DMS 273 treated with DMSO at 0.1 percent for 48 hours (cell line): ENCODE data around the gene MRC2.
A peak's percentile ranks its signal among the peaks of the same experiment; 100 is the strongest.

Source experiments
- DNase-seq: peaks from one replicate; lab custom pipeline; 2025; lab: John Stamatoyannopoulos, UW

The MRC2 gene

DNA sequence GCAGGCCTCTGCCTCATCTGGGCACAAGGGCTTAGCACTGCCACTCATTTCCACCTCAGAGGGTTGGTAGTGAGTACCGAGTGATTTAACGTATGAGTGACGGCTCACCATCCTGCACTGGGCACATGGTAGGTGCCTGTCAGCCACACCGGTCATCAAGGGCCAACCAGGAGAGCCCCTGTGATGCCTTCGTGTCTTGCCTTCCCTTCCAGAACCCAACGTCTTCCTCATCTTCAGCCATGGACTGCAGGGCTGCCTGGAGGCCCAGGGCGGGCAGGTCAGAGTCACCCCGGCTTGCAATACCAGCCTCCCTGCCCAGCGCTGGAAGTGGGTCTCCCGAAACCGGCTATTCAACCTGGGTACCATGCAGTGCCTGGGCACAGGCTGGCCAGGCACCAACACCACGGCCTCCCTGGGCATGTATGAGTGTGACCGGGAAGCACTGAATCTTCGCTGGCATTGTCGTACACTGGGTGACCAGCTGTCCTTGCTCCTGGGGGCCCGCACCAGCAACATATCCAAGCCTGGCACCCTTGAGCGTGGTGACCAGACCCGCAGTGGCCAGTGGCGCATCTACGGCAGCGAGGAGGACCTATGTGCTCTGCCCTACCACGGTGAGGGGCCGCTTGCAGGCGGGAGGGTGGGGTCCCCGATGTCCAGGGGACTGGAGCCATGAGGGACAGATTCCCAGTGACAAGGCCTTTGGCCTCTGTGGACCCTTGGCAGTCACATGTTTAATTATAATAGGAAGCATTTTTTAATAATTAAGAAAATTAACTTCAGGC, 37.1 kb downstream of the MRC2 start:
- no peak for DNase-seq

DNA sequence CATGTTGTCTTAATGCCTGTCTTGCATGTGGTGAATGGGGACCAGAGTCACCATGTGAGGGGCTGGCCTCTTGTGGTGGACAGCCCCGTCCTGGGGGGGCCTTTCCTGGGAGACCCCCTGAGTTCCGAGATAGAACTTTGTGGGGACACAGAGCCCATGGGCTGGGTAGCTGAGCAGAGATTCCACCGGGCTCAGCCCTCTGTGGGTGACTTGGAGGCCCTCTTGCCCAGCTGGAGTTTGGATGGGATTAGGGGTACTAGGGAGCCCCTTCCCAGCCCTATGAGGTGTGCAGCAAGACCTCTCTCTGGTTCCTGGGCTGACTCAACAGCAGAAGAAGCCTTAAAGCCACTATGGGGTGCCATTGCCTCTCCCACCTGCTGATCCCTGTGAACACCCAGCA, 38.1 kb downstream of the MRC2 start:
- no peak for DNase-seq

DNA sequence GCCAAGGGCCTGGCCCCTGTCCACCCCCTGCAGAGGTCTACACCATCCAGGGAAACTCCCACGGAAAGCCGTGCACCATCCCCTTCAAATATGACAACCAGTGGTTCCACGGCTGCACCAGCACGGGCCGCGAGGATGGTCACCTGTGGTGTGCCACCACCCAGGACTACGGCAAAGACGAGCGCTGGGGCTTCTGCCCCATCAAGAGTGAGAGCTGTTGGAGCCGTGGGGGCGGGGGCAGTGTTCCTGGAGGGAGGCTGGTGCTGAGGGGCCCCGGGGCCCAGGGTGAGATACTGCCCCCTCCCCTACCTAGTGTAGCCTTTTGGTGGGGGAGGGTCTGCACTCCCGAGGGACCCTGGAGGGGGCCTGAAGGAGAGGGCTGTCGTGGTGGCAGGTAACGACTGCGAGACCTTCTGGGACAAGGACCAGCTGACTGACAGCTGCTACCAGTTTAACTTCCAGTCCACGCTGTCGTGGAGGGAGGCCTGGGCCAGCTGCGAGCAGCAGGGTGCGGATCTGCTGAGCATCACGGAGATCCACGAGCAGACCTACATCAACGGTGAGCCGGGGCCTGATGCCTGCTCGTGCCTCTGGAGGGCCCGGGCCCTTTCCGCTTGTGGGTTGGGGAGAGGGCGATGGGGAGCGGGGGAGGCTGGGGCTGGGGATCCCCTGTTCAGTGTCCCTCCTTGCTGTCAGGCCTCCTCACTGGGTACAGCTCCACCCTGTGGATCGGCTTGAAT, 38.8 kb downstream of the MRC2 start:
- DNase-seq: no peak

DNA sequence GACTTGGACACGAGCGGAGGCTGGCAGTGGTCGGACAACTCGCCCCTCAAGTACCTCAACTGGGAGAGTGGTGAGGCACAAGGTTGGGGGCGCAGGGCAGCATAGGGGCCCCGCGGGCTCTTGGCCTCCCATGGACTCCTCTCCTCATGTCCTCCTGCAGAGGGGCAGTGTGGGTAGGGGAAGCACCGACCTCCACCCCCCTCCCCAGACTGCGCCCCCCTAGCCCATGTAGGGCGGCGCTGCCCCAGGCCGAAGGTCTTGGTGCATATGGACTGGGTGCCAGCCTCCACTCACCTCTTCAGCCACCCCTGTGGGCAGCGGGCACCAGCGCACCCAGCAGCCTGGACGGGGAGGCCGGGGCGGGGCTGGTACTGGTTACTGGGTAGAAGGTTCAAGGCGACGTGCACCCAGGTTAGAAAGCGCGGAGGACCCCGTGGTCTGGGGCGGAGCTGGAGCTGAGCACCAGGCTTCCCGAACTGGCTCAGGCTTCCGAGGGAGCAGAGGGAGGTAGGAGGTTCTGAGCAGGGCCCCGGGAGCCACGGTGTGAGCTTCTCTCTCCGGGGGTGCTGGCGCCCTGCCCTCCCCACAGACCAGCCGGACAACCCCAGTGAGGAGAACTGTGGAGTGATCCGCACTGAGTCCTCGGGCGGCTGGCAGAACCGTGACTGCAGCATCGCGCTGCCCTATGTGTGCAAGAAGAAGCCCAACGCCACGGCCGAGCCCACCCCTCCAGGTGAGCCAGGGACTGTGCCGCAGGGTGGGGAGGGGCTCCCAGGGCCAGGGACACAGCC, 39.5 kb downstream of the MRC2 start:
- DNase-seq: no peak

DNA sequence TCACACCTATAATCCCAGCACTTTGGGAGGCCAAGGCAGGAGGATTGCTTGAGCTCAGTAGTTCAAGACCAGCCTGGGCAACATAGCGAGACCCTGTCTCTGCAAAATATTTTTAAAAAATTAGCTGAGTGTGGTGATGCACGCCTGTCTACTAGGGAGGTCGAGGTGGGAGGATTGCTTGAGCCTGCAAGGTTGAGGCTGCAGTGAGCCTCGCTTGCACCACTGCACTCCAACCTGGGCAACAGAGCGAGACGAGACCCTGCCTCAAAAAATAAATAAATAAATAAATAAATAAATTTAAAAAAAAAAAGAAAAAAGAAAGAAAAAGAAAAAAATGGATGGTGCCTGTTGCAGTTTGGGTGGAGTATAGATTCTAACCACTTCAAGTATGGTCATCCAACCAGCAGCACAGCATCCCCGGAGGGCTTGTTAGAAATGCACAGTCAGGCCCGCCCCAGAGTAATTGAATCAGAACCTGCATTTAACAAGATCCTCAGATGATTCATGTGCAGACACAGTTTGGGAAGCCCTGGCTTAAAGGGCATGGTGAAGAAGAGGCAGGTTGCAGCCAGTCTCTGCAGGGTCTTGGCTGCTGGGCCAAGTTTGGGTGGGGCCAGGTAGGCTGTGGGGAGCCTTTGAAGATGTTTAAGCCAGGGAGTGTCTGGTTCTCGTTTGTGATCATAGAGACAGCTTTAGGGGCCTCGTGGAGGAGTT, 40.8 kb downstream of the MRC2 start:
- DNase-seq: no peak

DNA sequence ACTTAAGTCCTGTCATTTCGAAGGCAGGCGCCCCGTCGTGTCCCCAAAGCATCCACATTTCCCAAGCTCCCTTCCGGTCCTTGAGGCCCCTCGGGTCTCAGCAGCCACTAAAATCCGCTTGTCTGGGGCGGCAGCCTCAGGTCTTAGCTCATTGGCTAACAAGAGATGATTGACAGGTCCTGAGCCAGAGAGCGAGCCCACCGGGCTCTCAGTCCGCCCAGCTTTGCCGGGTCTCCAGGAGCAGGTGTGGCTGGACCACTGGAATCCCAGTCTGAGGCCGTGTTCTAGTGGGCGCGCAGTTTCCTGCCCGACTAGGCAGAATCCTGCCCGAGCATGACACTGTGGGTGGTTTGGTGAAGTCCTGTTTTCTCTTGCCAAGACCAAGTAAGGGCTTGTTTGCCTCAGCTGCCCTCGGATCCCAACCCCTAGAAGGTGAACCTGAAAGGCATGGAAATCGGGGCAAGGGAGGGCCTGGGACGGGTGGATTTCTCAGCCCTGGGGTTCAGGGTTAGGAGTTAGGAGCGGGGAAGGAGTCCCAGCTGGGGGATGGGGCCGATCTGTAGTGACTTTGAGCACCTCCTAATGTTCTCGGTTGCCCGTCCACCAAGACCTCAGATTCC, 42.8 kb downstream of the MRC2 start:
- DNase-seq: no peak

DNA sequence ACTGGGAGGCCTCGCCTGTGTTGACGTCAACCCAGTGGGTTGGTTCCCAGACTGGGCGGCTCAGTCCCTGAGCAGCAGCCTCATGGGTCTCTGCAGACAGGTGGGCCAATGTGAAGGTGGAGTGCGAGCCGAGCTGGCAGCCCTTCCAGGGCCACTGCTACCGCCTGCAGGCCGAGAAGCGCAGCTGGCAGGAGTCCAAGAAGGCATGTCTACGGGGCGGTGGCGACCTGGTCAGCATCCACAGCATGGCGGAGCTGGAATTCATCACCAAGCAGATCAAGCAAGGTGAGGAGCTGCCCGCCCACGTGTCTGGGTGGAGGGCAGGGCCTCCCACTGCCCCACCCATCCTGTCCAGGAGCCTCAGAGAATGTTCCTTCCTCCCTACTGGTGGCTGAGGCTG, 44.1 kb downstream of the MRC2 start:
- DNase-seq: no peak

DNA sequence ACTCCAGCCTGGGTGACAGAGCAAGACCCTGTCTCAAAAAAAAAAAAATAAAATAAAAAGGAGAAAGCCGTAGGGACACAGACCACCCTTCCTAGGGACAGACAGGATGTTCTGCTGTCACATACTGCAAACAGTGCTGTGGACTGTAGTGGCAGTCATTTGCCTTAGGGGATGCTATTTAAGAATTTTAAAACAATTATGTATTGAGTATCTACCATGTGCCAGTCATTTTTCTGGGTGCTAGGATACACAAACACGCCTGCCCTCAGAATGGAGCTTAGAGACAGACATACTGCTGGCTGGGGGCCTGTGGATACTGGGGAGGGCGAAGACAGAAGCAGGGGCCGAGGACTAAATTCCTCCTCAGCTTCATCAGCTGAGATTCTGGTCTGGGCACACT, 45.5 kb downstream of the MRC2 start:
- no peak for DNase-seq

DNA sequence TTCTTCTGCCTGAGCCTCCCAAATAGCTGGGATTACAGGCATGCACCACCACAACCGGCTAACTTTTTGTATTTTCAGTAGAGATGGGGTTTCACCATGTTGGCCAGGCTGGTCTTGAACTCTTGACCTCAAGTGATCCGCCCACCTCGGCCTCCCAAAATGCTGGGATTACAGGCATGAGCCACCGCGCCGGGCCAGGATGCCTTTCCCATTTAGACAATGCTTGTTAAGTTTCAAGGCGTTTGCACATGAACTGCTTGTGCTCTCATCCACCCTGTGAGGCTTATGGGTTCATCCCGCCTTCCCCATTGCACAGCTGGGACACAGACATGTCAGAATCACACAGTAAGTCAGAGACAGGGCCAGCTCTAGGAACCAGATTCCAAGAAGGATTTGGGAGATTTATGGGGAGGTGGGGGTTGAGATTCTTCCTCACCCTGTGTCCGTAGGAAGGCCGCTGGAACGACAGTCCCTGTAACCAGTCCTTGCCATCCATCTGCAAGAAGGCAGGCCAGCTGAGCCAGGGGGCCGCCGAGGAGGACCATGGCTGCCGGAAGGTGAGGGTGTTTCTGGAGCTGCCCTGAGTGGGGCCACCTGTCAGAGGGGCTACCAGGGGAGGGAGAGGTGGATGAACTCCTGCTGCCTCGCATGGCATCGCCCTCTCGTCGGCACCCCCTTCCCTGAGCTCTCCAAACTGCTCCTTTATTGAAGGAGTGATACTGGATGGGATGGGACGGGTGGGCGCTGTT, 46.3 kb downstream of the MRC2 start:
- no peak for DNase-seq

DNA sequence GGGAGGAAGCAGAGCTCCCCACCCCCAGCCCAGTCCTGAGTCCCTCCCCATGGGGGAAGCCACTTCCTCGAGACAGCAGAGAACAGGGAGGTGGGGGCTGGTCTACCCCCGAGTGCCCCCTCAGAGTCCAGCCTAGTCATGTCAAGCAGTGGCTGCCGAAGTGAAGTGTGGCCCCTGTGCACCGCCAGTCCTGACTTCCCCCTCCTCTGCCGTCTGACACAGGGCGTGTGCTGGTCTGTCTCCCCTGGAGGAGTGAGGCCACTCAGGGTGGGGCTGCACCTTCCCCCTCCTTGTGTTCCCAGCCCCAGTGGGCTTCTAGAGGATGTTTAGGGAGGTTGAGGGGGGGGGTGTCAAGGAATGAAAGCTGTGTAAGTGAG, 46.9 kb downstream of the MRC2 start:
- no peak for DNase-seq

DNA sequence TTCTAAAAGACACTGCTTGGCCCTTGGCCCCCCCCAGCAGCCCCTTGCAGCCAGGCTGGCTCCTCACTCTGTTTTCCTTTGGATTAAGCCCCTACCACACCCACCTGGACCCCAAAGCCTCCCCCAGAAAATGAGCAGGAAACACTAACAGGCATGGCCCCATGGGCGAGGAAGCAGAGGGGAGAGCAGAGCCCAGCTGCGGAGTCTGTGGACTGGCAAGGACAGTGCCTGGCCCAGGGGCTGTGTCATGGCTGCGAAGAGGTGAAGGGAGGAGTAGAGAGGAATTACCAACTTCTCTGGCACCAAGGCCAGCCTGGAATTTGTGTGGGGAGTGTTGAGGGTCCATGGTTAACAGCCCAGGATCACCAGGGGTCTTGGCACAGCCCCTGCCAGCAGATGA, 47.4 kb downstream of the MRC2 start:
- DNase-seq: no peak

DNA sequence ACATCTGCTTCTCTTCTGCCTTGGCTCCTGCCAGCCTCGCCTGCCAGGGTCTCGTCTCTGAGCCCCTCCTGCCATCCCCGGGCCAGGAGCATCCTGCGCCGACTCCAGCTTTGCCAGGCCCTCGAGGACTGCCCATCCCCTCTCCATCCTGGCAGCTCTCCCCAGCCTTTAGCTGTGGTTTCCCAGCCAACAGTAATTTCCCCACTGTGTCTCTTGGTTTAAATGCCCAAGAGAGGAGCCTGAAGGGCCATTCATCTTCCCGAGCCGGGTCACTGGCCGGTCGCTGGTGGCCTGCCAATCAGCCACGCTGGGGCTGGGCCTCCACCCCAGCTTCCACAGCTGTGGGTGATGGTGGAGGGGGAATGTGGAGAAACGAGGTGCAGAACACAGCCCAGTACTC, 47.8 kb downstream of the MRC2 start:
- DNase-seq: no peak

DNA sequence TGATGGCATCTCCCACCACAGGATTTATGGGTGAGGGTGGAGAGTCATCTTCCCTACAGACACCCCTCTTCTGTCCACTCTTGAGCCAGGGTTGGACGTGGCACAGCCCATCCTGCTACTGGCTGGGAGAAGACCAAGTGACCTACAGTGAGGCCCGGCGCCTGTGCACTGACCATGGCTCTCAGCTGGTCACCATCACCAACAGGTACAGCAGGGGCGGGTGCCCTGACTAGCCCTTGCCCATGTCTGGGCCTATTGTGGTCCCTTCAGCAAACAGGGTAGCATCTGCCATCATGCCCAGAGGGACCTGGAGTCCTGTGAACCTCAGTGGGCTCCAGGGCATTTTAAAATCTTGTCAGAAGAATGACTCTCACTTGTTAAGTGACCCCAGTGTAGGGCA, 48.2 kb downstream of the MRC2 start:
- DNase-seq: no peak

DNA sequence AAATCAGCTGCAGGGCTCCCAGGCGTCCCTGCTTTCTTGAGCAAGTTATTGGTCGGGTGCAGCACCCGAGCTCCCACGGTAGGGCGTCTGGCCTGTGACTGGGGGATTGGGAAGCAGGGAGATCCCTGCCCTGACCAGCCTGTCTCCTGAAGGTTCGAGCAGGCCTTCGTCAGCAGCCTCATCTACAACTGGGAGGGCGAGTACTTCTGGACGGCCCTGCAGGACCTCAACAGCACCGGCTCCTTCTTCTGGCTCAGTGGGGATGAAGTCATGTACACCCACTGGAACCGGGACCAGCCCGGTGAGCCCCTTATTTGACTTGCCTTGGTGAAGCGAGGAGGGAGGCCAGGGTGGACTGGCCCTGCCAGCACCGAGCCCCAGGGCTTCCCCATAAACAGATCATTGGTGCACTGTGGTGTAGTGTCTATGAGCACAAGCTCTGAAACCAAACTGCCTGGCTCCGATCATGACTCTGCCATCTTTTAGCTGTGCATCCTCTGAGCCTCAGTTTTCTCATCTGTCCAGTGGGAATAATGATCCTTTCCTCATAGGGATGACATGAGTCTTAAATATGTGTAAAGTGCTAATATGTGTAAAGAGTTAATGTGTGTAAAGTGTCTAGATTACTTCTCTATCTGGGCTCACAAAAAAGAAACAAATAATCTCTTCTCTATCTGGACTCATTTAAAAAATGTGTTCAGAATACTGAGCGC, 48.9 kb downstream of the MRC2 start:
- no peak for DNase-seq

DNA sequence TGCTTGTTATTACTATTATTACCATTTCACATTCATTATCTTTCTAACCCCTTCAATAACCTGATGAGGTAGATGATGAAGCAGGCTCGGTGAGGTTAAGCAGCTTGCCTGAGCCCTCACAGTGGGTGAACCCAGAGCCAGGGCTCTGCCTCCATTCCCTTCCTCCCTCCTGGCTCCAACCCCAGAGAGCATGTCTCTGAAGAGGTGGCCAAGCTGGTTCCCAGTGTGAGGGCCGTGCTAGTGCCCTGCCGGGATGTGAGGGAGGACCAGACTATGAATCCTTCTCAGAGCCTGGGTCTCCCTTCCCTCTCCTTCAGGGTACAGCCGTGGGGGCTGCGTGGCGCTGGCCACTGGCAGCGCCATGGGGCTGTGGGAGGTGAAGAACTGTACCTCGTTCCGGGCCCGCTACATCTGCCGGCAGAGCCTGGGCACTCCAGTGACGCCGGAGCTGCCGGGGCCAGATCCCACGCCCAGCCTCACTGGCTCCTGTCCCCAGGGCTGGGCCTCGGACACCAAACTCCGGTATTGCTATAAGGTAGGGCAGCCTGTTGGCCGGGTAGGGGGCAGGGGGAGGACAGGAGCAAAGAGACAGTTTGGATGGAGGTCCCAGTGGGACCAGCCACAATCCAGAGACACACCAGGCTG, 49.6 kb downstream of the MRC2 start:
- no peak for DNase-seq

DNA sequence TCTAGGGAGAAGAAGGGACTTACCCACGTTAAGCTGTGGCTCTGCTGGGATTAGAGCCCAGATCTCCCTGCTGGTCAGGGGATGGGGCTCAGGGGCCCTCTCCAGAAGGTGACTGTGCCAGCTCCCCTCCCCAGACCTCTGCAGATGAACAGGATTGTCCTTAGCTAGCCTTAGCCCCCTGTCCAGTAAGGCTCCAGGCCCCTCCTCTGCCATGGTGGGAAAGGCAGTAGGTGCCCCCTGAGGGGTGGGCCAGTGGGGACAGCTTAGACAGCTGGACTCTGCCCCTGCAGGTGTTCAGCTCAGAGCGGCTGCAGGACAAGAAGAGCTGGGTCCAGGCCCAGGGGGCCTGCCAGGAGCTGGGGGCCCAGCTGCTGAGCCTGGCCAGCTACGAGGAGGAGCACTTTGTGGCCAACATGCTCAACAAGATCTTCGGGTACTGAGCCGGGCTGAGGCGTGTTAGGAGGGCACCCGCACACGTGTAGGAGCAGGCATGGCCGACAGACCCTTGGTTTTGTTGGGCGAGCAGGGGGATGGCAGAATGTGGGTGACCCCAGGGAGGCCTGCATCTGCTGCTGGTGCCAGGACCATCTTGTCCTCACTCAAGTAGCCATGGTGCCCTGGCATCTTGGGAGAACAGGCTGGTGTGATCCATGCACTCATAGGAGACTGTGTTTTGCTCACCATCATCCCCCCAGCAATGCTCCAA, 50.9 kb downstream of the MRC2 start:
- DNase-seq: no peak

DNA sequence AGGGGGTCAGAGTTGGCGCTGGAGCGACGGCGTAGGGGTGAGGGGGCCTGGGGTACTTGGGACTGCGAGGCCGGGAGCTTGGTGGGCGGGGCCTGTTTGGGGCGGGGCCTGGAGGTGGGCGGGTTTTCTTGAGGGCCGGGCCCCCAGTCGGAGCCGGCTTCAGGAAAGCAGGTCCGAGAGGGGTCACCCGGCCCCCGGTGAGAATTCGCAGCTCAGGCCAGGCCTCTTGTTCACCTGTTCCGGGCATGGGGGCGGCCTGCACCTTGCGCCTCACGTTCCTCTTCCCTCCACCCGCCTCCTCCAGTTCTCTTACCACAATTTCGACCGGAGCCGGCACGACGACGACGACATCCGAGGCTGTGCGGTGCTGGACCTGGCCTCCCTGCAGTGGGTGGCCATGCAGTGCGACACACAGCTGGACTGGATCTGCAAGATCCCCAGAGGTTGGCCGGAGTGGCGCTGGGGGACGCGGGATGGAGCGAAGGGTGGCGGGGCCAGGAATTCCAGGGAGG, 52.5 kb downstream of the MRC2 start:
- DNase-seq: no peak

DNA sequence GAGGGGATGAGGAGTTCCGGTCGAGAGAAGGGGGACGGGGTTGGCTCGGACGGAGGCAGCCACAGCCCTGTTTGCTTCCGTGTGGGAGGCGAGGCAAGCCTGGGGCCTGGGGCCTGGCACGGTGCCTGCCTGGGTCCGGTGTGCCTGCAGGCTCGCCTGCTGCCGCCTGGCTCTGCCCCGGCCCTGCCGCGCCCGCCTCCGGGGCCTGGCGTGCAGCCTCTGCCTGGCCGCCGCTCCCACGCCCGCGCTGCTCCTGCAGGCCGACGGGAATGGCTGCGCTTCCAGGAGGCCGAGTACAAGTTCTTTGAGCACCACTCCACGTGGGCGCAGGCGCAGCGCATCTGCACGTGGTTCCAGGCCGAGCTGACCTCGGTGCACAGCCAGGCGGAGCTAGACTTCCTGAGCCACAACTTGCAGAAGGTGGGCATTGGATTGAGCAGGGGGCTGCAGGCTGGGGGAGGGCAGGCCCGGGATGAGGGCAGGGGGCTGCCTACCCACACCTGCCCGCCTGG, 53.1 kb downstream of the MRC2 start:
- peak; percentile 59 for DNase-seq
